Midbrain (tissue), 1 donor: ENCODE data around the gene UNCX.
"Not testable (repeated sequence)": the region's sequence is repeated elsewhere in the genome, so short reads cannot be mapped to it uniquely, and the experiment has no call there.

Source experiments
- DNase-seq: peaks from one replicate; lab custom pipeline; 2025; lab: John Stamatoyannopoulos, UW

The UNCX gene

GRCh38 chr7:1257863-1258262 is 25.2 kb downstream of the UNCX start:
- DNase-seq, result no peak

DNA sequence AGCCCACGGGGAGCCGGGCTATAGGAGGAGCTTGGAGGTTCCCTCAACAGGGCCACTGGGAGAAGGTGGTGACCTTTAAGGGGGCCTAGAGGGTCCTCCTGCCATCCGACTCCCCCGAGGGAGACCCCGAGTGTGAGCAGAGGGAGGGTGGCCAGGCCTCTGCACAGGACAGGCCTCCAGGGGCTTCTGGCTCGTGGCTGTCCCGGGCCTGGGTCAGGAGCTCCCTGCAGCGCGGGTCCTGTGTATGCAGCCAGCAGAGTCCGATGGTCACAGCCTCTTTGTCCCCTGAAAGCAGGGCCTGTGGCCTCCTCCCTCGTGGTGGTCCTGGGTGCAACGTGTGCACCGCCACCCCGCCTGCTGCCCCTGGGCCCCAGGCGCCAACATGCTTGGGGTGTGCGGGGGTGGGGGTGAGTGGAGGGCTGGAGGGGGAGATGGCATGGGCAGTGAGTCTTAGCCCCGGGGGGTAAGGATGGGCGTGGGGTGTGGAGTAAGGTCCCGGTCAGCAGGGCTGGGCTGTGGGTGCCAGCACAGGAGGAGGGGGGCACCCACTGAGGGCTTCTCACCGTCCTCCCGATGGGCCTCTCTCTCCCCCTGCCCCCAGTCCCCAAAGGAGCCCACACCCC is 27.1 kb downstream of the UNCX start:
- no peak for DNase-seq

DNA sequence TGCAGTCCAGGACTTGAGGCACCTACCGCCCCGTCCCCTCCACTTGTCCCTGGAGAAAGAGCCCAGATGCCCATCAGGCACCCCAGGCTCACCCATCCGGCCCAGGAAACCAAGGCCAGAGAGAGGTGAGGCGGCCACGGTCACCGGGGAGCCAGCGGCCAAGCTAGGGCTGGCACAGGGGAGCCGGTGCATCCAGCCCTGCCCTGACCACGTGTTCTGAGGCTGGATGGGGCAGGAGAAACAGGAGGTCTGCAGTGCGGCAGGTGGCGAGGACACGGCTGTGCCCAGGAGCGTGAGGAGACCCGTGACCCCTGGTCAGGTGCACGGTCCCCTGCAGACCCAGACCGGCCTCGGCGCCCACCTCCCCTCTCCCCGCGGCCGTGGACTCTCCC is 27.6 kb downstream of the UNCX start:
- DNase-seq, result no peak

- DNase-seq, result not testable (repeated sequence)
Observed at GRCh38 chr7:1261036-1261435, 28.4 kb downstream of the UNCX start.

GRCh38 chr7:1262441-1262840 is 29.8 kb downstream of the UNCX start:
- DNase-seq, result no peak

DNA sequence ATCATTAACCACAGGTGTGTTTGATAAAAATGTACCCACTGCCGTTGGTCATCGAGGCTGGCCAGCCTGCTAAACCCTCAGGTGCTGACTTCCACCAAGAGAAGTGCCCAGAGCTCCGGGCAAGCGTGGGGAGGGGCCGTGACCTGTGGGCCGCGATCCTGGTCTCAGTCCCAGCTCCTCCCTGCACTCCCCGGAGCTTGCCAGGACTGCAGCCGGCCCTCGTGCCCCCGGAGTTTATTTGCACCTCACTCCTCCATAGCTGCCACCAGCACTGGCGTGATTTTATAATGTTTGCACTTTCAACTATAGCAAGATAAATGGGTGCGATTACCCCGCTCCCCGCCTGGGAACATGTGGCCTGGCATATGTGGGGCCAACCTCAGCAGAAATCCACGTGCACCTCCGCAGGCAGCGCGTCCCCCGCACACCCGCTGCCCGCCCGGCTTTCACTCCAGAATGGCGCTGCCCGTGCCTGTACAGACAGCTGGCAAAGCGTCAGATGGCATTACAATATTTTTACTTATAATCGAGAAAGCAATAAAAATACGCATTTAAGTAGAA is 30.8 kb downstream of the UNCX start:
- no peak for DNase-seq

DNA sequence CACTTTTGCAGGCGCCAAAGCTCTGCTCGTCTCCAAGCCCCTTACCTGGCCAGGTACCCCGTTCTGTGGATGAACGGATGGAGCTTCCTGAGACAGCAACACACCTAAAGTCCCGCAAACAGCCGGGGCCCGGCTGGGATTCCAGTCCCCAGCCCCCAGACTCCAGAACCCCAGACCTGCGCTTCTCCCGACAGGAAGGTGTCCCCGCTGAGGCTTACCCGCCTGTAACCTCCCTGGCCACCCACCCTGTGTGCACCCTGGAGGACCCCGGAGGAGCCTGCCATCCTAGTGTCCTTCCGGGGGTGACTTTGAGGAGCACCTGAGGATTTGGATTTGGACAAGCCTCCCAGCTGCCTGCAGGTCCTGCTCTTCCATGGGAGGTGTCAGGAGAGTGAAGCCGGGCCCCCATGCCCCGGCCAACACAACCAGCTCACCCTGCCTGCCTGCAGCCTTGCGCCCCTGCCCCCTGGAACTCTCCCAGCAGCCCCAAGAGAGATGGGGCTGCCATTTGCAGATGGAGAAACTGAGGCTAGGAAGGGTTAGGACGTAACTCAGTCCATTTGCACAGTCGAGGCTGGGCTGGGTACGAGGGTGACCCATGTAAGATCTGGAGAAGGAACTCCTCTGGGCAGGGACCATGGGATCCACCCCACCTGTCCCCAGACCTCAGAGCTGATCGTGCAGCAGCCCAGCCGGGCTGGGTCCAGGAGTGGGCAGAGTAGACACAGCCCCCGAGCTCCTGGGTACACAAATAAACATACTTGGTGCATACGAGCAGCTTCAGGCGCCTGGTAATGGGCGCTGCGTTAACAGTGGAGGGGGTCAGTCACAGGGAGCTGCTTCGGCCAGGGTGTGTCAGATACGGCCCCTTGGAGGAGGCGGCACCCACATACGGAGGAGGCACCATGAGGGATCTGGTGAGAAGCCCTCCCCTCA is 31.9 kb downstream of the UNCX start:
- no peak for DNase-seq

GRCh38 chr7:1267016-1267900 is 34.6 kb downstream of the UNCX start:
- DNase-seq, result no peak

GRCh38 chr7:1268076-1268815 is 35.6 kb downstream of the UNCX start:
- DNase-seq, result no peak

- no peak for DNase-seq
Observed at GRCh38 chr7:1268866-1269265, 36.2 kb downstream of the UNCX start.

DNA sequence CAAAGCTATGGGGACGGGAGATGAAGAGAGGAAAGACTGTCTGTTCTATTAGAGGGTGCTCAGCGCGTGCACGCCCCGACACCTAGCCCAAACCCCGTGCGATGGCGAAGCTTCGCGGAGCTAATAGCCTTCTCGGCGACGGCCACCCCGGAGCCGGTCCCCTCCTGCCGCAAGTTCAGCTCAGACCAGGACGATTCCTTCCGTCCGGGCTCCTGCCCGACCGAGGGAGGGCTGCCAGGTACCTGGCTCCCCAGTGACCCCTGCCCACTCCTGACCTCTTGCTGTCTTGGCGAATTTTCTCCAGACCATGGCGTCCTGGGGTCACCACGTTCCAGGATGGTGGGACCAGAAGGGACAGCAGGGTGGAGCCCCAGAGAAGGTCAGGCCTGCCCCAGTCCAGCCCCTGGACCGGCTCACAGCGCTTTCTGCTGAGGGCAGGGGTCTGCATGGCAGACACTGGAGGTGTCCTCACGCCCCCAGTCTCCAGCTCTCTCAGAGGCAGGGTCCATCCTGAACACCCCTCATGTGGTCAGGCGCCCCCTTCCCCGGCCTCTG is 36.7 kb downstream of the UNCX start:
- no peak for DNase-seq

GRCh38 chr7:1270181-1270580 is 37.5 kb downstream of the UNCX start:
- DNase-seq, result no peak

DNA sequence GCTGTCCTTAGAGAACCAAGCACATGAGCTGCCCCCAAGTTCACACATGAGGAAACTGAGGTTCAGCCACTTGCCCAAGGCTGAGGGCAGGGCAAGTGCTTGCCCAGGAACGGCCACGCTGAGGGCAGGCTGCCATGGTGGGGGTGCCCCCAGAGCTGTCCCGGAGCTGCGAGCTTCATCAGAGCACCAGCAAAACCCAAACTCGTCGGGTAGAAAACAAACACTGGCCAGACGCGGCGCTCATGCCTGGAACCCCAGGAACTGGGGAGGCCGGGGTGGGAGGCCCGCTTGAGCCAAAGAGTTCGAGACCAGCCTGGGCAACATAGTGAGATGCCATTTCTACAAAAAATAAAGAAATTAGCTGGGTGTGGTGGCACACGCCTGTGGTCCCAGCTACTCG is 38.4 kb downstream of the UNCX start:
- no peak for DNase-seq

DNA sequence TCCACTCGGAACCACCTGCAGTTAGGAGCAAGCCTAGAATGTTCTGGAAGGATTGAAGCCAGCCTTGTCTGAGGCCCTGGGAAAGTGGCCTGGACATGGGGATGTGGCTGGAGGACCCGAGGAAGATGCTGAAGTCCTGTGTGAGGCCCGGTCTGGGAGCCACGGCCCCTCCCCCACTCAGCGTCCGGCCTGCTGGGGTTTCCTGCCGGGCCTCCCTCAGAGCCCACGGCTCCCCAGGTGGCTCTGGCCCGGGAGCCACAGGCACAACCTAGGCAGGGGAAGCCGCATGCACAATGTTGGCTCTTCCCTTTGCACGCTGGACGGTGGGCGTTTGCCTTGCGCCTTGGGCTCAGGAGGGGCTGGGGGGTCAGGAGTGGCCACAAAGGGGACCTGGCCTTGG is 39.0 kb downstream of the UNCX start:
- no peak for DNase-seq

- DNase-seq, result not testable (repeated sequence)
Observed at GRCh38 chr7:1272136-1272535, 39.5 kb downstream of the UNCX start.

GRCh38 chr7:1274121-1274875 is 41.6 kb downstream of the UNCX start:
- DNase-seq, result no peak

DNA sequence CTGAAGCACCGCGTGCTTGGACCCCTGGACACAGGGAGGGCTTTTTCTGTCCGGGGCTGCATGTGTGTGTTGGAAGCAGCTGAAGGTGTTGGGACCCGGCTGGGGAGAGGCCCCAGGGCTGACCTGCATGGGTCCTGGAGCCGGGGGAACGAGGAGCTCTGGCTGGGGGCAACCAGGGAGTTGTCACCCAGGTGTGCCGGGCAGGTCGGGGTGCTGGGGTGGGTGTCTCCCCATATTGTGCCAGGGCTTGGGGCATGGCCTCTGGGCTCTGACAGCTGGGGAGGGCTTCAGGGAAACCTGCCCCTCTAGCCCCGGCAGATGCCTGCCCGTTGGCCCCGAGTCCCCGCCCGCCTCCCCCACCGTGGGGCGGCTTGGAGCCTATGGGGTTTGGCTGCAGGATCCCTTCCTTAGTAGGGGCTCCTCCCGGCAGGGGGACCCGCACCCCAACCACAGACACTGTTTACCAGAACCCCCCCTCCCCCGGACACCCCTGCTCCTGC is 42.3 kb downstream of the UNCX start:
- no peak for DNase-seq

GRCh38 chr7:1275451-1276381 is 43.0 kb downstream of the UNCX start:
- DNase-seq, result no peak

- DNase-seq, result no peak
Observed at GRCh38 chr7:1276626-1277175, 44.0 kb downstream of the UNCX start.
